HAP-1 (cell line): Measurements from ENCODE around the gene FAM110A.
"Not testable (repeated sequence)": the region's sequence is repeated elsewhere in the genome, so short reads cannot be mapped to it uniquely, and the experiment has no call there.

Experiments
- DNase-seq, 2 experiments: peaks; one replicate each; pipeline ENCODE4 v3.0.0-alpha.2; 2016 to 2020; ENCODE audit warnings: low spot score in 2 of 2
- H3K27me3 ChIP-seq: fragments of 250-450 bp; sonication (Bioruptor Pico); 2 replicates; pipeline ENCODE4 v1.5.1; 2020; ENCODE audit warnings: low read depth, mild to moderate bottlenecking, moderate library complexity
- H3K36me3 ChIP-seq: fragments of 250-450 bp; sonication (Bioruptor Pico); replicated peaks from 2 replicates; pipeline ENCODE4 v1.5.1; 2020; ENCODE audit warnings: mild to moderate bottlenecking
- H3K4me1 ChIP-seq: fragments of 250-450 bp; sonication (Bioruptor Pico); 2 replicates; pipeline ENCODE4 v1.5.1; 2020; ENCODE audit warnings: mild to moderate bottlenecking
- H3K4me3 ChIP-seq: fragments of 250-450 bp; sonication (Bioruptor Pico); 2 replicates; pipeline ENCODE4 v1.5.1; 2020; ENCODE audit warnings: mild to moderate bottlenecking, moderate library complexity
- H3K9me3 ChIP-seq: fragments of 250-450 bp; sonication (Bioruptor Pico); 2 replicates; pipeline ENCODE4 v1.5.1; 2020; ENCODE audit warnings: mild to moderate bottlenecking, moderate library complexity
- in situ Hi-C: fragments of 300-500 bp; cut with MboI; formaldehyde crosslinking; loops from 3 replicates; pipeline ENCODE4 v1.14.3; 2020; ENCODE audit warnings: low sequenced_read_pairs, inconsistent platforms, mixed read lengths

Gene FAM110A

DNA sequence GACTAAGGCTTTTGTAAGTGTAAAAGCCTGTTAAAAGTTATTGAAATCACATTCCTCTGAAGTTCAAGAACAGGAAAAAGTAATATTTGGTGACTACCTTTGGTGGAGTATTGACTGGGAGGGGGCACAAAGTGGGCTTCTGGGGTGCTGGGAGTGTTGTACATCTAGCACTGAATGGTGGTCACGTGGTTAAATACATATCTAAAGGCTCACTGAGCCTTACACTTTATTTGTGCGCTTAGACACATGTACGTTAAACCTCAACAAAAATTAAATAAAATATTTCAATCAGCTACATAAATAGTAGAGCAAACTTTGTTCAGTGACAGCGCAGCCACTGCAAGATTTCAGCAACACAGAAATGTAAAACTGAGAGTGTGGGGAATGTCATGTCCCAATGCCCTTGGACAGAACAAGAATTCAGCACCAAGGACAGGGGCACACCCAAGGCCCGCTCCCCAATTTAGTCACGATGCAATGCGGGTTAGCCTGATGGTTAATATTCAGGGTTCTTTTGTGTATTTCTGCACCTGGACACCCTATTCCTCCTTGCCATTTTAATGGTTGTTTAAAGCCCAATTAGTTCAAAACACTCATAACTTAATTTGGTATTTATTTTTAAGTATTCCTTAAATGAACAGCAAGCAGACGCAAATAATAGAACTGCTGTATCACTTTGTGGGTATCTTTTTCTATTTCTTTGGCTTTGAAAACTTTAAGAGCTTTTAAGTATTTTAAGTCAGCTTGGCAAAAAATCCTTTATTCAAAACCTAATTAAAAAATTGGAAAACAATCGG, 45.2 kb downstream of the FAM110A start:
- H3K4me3 ChIP-seq = no peak overlapping the region
- no peaks in the 10 kb centered on the region for H3K4me1 ChIP-seq
- no peaks in the 10 kb centered on the region for H3K9me3 ChIP-seq
- in situ Hi-C loops = no loop called here
- H3K36me3 ChIP-seq = no peaks in the 10 kb centered on the region
- peak; percentile 7 to 78 for DNase-seq
- H3K27me3 ChIP-seq = no peaks in the 10 kb centered on the region

DNA sequence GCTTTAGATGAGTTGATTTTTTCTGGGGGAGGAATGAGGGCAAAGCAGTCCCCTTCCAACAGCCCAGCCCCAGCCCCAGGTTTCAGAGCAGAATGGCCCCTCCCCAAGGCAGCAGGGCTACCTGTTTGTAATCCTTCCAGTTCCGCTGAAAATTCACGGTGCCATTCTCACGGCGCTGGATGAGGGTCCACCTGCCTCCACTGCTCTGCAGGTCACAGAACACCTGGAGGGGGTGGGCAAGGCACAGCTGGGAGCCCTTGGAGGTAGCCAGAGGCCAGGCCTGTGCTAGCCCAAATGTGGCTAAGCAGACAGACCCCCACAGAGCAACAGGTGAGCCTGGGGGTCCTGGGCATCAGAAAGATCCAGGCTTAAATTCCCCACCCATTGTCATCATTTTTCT, 46.1 kb downstream of the FAM110A start:
- no peaks in the 10 kb centered on the region for H3K4me1 ChIP-seq
- in situ Hi-C loops = no loop called here
- H3K4me3 ChIP-seq = no peak overlapping the region
- H3K9me3 ChIP-seq = no peaks in the 10 kb centered on the region
- no peak for DNase-seq
- no peaks in the 10 kb centered on the region for H3K36me3 ChIP-seq
- H3K27me3 ChIP-seq = no peaks in the 10 kb centered on the region

DNA sequence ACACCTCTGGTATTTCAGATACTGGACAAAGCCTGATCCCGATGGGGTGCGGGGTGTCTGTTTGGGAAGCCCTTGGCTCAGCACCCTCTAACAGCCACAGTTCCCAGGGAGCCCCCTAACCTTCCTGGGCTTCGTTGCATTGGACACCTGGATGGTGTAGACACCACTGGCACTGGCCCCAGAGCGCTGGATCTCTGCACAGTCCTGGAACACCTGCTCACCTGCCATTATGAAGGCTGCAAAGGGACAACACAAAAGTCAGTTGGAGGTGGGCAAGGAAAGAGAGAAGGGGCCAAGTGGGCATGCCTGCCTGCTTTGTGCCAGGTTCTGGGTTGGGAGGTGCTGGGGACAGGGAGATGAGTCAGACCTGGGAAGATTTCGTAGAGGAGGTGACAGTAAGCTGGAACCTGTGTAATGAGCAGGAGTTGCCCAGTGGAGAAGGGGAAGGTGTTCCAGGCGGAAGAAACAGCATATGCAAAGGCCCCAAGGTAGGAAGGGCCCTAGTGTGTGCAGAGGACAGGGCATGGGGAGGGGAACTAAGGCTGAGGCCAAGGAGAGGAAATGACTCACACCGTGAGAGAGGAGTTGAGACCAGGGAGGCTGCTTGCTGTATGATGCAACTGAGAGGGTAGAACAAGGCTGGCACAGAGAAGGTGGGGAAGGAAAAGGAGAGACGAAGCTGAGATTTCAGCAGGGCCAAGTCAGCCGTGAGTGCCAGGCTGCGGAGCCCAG, 47.7 kb downstream of the FAM110A start:
- H3K36me3 ChIP-seq = no peaks in the 10 kb centered on the region
- H3K9me3 ChIP-seq = no peaks in the 10 kb centered on the region
- H3K4me1 ChIP-seq = no peaks in the 10 kb centered on the region
- H3K27me3 ChIP-seq = 0 out of 2 replicates have a peak, but pooled peaks cover 6% of the 10 kb centered on the region
- no peak for DNase-seq
- in situ Hi-C loops = no loop called here
- H3K4me3 ChIP-seq = no peak overlapping the region

DNA sequence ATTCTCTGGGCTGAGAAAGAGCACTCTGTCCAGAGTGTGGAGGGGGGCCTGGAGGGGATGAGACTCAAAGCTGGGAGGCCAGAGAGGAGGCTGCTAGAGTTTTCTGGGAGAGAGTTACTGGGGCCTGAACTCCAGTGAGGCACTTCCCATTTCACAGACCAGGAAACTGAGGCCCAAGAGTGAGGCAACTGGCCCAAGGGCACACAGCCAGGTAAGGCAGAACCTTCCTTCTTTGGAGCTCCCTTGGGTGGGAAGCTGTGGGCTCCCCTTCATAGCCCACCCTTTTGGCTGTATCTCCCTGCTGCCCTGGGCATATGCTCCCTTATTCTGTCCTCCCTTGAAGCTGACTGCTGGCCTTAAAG, 48.2 kb downstream of the FAM110A start:
- H3K9me3 ChIP-seq = no peaks in the 10 kb centered on the region
- no peaks in the 10 kb centered on the region for H3K36me3 ChIP-seq
- no peak overlapping the region for H3K4me3 ChIP-seq
- in situ Hi-C loops = no loop called here
- 0 out of 2 replicates have a peak, but pooled peaks cover 10% of the 10 kb centered on the region for H3K27me3 ChIP-seq
- peaks cover 4% of the 10 kb centered on the region for H3K4me1 ChIP-seq
- no peak for DNase-seq

DNA sequence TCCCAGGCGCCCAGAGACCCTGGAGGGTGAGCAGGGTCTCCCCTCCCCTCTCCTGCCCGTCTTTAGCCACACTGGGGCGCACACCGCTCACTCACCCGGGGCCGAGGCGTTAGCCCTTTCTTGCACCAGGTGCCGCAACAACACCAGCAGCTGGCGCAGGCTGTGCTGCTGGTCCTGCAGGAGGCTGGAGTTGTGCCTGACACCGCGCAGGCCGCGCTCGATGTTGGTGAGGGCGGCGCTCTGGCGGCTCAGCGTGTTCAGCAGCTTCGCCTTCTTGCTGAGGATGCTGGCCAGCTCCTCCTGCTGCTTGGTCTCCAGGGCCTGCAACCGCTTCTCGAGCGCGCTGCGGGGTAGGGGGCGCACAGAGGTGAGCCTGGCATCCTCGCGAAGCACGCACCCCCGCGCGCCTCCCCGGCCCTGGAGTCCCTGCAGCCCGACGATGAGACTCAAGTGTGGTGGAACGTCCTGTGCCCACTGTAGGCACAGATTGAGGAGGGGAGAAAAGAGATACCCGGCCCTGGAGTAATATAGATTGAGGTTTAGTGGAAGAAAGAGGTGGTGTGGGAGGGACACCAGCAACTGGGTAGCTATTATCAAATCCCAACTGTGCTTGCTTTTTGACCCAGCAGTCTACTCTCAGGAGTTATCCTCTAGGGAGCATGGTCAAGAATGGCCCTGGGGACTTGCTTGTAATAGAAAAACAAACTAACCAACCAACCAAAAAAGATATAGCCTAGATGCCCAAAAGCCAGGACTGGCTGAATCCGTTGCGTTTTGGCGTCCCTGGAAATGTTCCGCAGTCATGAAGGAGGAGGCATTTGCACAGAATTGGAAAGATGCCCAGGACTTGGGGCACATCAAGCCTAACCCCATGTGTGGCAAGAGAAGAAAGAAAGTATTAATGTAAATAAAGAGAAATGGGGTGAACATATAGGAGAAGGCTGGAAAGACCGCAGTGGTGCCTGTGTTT, 51.8 kb downstream of the FAM110A start:
- H3K27me3 ChIP-seq = 0 out of 2 replicates have a peak, but pooled peaks cover 10% of the 10 kb centered on the region
- H3K4me3 ChIP-seq = no peak overlapping the region
- in situ Hi-C loops = no loop called here
- no peaks in the 10 kb centered on the region for H3K9me3 ChIP-seq
- DNase-seq = no peak
- H3K4me1 ChIP-seq = peaks cover 7% of the 10 kb centered on the region
- H3K36me3 ChIP-seq = no peaks in the 10 kb centered on the region

DNA sequence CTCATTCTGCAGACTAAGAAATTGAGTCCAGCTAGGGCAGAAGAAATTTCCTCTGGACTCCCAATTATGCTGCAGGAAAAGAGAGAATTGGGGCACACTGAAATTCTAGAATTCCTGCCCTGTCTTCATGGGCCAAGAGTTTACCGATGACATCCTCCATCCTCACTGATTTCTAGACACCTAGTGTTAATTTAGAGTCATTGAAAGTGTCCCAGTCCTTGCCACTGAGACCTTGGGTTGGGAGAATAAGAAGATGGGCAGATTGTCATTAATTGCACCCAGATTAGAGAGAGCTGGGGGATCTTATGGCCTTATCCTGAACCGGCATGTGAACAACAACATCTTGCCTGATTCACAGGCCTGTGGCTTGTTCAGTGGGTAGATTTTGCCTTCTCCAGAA, 53.6 kb downstream of the FAM110A start:
- Histone ChIP-seq H3K27me3 (0 out of 2 replicates have a peak, but pooled peaks cover 10% of the 10 kb centered on the region), H3K36me3 (no peaks in the 10 kb centered on the region), H3K9me3 (no peaks in the 10 kb centered on the region), H3K4me1 (peaks cover 7% of the 10 kb centered on the region), H3K4me3 (no peak overlapping the region)
- DNase-seq = no peak
- in situ Hi-C loops = no loop called here

DNA sequence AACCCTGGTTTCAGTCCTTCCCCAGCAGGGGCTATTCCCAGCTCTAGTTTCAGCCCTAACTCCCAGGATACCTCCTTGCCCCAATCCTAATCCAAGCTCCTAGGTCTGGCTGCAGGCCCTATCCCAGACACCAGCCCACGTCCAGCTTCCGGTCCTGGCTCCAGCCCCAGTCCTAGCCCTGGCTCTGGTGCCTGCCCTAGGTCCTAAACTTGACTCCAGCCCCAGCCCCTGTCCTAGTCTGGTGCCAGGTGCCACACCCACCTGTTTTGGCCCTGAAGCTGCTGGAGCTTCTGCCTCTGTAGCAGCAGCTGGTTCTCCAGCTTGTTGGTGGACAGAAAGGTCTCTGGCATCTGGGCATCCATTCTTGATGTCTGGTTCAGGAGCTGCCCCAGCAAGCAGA, 54.5 kb downstream of the FAM110A start:
- in situ Hi-C loops = no loop called here
- no peaks in the 10 kb centered on the region for H3K9me3 ChIP-seq
- H3K4me1 ChIP-seq = peaks cover 7% of the 10 kb centered on the region
- H3K36me3 ChIP-seq = no peaks in the 10 kb centered on the region
- H3K4me3 ChIP-seq = no peak overlapping the region
- H3K27me3 ChIP-seq = 0 out of 2 replicates have a peak, but pooled peaks cover 10% of the 10 kb centered on the region
- no peak for DNase-seq

DNA sequence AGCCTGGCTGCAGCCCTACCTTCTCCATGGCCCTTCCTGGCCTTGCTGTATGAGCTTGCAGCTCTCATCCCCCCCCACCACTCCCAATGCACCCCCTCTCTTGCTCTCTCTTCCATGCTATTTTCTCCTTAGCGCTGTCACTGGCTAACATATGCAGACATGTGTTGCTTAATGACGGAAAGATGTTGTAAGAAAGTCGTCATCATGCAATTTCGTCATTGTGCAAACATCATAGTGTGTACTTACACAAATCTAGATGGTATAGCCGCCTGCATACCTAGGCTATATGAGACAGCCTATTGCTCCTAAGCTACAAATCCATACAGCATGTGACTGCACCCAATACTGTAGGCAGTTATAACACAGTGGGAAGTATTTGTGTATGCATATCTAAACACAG, 55.6 kb downstream of the FAM110A start:
- Histone ChIP-seq H3K4me1 (peaks cover 7% of the 10 kb centered on the region), H3K9me3 (no peaks in the 10 kb centered on the region), H3K4me3 (no peak overlapping the region), H3K27me3 (0 out of 2 replicates have a peak, but pooled peaks cover 10% of the 10 kb centered on the region), H3K36me3 (no peaks in the 10 kb centered on the region)
- DNase-seq = no peak
- in situ Hi-C loops = no loop called here

DNA sequence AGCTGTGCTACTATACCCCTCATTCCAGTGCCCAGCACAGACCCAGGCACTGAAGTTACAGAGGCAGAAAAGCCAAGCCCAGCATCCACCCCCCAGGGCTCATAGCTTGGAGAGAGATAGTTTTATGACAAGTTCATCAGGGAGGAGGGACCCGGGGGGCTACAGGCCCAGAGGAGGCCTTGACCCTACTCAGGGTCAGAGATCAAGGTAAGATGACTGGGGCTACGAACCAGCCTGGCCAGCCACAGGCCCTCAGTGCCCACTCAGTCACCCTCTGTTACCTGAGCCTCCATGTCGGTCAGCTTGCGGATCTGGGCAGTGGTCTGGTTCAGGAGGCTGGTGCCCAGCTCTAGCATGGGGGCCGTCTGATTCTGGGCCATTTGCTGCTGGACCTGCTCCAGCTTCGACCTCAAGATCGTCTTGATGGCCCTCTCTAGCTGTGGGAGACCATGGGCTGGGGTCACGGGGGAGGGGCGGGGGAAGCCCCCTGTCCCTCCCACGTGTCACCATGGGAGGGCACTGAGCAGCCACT, 56.5 kb downstream of the FAM110A start:
- in situ Hi-C loops = no loop called here
- Histone ChIP-seq H3K4me3 (no peak overlapping the region), H3K4me1 (peaks cover 7% of the 10 kb centered on the region), H3K9me3 (no peaks in the 10 kb centered on the region), H3K27me3 (0 out of 2 replicates have a peak, but pooled peaks cover 8% of the 10 kb centered on the region), H3K36me3 (no peaks in the 10 kb centered on the region)
- DNase-seq = no peak

DNA sequence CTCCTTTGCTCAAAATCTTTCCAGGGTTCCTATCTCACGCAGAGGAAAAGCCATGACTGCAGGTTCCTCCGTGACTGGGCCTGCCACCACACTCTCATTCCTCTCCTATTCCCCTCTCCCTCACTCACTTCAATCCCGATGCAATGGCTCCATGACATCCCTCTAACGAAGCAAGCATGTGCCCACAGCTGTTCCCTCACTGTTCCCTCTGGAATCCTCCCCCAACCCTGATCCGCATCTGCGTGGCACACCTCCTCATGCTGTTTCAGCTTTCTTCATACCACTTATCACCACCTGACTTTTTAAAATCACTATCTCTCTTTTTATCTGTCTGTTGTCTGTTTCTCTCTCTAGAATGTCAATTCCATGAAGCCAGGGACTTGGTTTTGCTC, 57.1 kb downstream of the FAM110A start:
- Histone ChIP-seq H3K27me3 (0 out of 2 replicates have a peak, but pooled peaks cover 8% of the 10 kb centered on the region), H3K36me3 (no peaks in the 10 kb centered on the region), H3K9me3 (no peaks in the 10 kb centered on the region), H3K4me1 (peaks cover 7% of the 10 kb centered on the region), H3K4me3 (no peak overlapping the region)
- in situ Hi-C loops = no loop called here
- DNase-seq = no peak

DNA sequence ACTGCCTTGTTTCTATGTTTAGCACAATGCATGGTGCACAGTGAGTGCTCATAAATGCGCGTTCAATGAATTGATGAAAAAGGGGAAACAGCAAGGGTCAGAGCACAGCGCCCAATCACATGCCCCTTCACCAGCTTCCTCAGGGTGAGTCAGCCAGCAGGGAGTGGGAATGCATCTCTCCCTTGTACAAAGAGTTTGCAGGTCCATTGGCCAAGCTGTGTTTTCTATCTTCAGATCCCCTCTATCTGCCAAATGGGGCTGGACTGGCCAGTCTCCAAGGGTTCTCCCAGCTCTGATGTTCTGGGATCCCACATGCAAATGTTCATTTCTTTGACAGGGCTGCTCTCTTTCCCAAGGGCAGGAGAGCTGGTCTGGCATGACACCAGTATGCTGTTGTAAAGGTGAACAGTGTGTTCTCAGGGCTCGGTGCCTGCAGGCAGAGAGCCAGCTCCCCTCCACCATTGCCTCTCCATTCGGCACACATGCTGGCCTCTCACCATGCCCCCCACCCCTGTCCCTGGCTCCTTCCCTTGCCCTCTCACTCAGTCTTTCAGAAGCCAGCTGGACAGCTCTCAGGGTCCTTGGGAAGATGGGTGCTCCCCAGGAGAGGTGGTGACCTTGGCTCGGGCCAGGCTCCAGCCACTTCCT, 57.7 kb downstream of the FAM110A start:
- Histone ChIP-seq H3K4me1 (peaks cover 7% of the 10 kb centered on the region), H3K27me3 (0 out of 2 replicates have a peak, but pooled peaks cover 4% of the 10 kb centered on the region), H3K9me3 (no peaks in the 10 kb centered on the region), H3K36me3 (no peaks in the 10 kb centered on the region), H3K4me3 (no peak overlapping the region)
- no peak for DNase-seq
- in situ Hi-C loops = no loop called here

DNA sequence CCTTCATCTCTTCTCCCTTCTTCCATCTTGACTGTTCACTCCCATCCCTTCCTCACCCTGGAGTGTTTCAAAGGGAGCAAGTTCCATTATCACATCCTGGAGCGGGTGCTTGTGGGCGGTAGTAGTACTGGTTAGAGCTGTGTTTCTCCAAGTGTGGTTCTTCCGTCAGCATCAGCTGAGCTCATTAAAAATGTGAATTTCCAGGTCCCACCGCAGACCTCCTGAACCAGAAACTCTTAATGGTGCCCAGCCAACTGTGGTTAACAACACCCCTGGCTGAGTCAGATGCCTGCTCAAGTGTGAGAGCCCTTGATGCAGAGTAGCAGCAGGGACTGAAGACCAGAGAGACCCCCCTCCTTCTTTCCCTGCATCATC, 58.2 kb downstream of the FAM110A start:
- in situ Hi-C loops = no loop called here
- H3K36me3 ChIP-seq = no peaks in the 10 kb centered on the region
- DNase-seq = no peak
- peaks cover 4% of the 10 kb centered on the region; the same call in 1 of the 2 replicates for H3K4me1 ChIP-seq
- no peaks in the 10 kb centered on the region for H3K9me3 ChIP-seq
- H3K27me3 ChIP-seq = no peaks in the 10 kb centered on the region
- H3K4me3 ChIP-seq = no peak overlapping the region

DNA sequence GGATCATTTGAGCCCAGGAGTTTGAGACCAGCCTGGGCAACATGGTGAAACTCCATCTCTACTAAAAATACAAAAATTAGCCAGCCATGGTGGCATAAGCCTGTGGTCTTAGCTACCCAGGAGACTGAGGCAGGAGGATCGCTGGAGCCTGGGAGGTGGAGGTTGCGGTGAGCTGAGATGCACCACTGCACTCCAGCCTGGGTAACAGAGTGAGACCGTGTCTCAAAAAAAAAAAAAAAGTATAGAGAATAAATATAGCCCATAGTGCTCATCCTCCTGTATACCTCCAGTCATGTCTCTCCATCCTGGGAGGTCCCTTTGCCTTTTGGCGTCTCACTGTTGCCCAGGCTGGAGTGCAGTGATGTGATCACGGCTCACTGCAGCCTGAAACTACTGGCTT, 58.9 kb downstream of the FAM110A start:
- H3K4me1 ChIP-seq, in situ Hi-C loops, H3K9me3 ChIP-seq, H3K4me3 ChIP-seq, DNase-seq, H3K36me3 ChIP-seq, H3K27me3 ChIP-seq: not testable (repeated sequence)
